Cardiac septum (tissue), 1 donor: ENCODE data around the gene FTO. TPM values are rescaled to one million over a fixed set of nuclear protein-coding genes. Genes with fewer than 3 reads are reported as not detected.

ENCODE experiments used
- DNase-seq: peaks from one replicate; pipeline ENCODE4 v3.0.0-alpha.2; 2020; ENCODE audit warnings: low spot score
- intact Hi-C: fragments of 100-400 bp; cut with DNase I; formaldehyde crosslinking; loops from one replicate; pipeline ENCODE4 v1.14.0; 2022
- total RNA-seq: library from RNA; stranded (reverse); fragmentation: NEBNext Ultra II Directional; extraction: Animal tissue kit (Norgen Biotek cat#: 25700); gene quantifications from one replicate; pipeline ENCODE4 v1.2.1, GENCODE V29; 2021
- donor health status: DM: no; HTN: no; CAD: no.

Gene FTO
- total RNA-seq, 1 donor from 2014 or later, result 70.4 TPM

DNA sequence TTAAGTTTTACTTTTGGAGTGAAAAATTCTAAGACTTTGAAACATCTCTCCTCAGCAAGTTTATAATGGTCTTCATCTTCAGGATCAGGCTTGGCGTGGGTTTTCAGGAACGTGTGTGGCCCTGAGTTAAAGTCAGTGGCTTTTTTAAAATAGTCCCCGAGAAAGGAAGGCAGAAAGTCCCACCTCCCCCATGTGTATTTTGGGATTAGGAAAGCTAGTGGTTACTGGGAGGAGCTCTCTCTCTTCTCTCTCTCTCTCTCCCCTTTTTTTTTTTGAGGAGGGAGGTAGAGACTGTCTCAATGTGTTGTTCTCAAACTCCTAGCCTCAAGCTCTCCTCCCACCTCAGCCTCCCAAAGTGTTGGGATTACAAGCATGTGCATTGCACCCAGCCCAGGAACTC, 369.4 kb downstream of the FTO start:
- no peak for DNase-seq
- intact Hi-C loops, result no loop called here

DNA sequence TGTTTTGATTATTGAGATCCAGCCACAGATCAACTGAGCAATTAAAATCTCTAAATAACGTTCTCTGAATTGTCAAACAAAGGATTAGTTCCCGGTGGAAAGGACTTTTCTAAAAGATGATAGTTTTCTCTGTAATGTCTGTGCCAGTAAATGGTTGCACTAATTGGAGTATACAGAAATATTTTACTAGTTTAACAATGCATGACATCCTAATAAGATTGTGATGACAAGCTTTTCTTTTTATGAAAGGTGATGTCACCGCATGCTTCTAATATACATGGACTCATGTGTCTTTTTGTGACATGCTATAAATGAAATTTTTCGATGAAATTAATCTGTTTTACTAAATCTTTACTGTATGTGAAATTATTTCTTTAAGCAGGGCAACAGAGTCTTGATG, 371.5 kb downstream of the FTO start:
- no peak for DNase-seq
- intact Hi-C loops, result no loop called here

DNA sequence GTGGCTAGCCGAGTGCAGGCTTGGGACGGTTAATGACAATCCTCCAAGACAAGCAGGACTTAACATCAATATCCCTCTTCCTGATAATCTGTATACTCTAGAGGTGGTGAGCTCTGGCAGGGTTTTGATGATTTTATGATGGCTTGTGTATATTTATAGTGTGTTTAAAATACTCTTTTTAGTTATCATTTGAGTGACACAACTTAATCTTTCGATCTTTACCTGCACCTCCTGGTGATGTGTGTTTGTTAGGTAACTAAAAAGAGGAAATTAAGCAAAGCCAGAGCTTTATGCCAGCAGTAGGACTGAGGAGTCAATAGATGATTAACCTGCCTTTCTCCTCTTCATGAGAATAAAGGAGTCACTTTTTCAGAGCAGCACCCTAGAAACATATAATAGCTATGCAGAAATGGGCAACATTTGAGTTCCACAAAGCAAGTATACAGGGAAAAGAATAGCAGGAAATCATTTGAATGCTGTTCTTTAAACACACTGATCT, 372.1 kb downstream of the FTO start:
- intact Hi-C loops, result no loop called here
- no peak for DNase-seq

DNA sequence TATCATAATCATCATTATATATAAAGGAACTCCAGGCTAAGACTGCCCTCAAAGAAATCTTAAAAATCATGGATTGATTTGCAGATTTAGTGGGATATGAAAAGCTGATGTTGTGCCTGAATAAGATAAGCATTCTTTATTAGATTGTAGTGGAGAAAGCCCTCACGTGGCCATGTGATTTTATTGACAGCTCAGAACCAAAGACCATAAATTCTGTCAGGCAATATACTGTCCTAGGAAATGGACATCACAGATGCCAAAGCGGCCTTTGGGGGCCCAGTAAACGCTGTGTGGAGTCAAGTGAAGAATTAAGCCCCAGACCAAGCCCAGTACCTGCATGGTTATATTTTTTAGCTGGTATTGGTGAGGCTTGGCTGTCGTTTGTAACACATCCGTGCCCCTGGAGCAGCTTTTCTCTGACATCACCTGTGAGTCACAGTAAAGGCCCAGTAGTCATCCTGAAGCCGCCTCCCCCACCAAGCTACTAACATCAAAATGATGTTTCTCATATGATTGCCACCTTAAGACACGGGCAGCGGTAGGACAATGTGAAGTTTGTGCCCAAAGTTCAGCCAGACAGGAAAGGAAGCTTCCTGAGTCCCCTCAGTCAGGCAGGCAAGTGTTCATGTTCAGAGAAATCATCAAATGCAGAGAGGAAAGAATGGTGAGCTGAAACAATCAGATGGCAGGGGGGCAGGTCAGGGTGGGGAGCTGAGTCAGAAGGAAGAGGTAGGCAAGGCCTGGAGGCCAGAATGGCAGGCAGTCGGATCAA, 373.3 kb downstream of the FTO start:
- DNase-seq, result no peak
- intact Hi-C loops, result no loop called here

DNA sequence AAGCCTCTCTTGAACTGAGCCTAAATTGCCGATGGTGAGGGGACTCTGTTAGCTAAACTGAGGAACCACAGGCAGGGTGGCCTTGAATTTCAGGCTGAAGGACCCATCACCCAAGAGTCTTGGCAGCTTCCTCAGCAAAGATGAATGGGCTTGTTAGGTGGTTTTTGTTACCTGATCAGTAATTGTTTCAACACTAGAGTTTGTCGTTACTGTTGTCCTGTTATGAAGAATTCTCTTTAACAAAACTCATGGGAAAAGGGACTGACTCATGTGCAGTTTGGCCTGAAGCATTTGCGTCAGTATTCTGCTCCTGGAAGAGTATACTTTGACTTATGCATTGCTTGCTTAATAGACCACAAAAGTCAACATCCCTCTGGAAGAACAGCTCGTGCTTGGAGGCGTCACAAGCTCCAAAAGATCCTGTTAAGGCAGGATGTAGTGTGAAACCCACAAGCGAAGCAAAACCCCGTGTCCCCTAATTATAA, 376.6 kb downstream of the FTO start:
- no peak for DNase-seq

DNA sequence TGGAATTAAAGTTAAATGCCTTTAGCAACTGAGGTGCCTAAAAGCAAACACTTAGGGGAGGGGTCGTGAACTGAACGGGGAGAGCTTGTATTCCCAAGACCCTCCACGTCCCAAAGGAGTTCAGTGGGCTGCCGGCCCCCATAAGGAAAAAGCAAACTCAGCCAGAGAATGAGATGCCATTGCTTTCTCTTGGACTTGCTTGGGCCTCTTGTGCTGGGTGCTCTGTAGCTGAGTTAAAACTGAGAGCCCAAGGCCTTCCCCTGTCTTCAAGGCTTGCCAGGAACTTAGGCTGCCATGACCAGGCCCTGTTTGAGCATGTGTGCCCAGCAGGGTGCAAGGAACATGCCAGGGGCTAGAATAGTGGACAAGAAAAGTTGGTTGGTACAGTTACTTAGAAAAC, 382.8 kb downstream of the FTO start:
- intact Hi-C loops, result no loop called here
- DNase-seq, result no peak

More for the DNA sequence above, 376.6 kb downstream of the FTO start:
- intact Hi-C loops, result no loop called here

DNA sequence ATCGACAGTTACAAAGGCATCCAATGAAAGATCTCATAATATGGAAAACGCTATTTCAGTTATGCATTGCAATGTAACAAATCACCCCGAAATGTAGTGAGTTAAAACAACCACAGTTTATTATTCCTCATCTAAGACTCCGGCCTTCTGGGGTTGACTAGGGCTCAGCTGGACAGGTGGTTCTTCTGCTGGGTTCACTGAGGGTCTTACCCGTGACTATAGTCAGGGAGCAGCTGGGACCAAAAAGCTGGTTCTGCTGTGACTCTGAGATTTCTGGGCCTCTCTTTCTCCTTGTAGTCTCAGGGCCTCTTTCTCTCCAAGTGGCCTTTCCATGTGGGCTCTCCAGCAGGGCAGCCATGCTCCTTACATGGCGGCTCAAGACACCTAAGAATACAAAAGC, 386.6 kb downstream of the FTO start:
- no peak for DNase-seq
- intact Hi-C loops, result no loop called here

DNA sequence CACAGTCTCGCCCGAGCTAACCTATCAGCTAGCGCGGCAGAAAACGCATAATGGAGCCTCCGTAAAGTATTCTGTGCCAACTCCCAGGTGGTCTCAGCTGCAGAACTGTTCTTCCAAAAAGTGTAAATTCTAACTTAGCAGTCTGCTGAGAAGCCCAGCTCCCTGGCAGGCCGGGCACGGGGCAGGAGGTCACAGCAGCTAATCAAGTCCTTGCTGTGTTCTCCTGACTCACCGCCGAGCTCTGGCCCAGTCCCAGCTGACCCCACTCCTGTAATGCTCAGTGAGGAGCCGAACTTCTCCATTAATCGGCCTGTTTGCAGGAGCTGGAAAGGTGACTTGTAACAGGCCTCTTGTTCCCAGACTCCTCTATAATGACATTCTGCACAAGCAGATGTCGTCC, 389.3 kb downstream of the FTO start:
- intact Hi-C loops, result no loop called here

DNA sequence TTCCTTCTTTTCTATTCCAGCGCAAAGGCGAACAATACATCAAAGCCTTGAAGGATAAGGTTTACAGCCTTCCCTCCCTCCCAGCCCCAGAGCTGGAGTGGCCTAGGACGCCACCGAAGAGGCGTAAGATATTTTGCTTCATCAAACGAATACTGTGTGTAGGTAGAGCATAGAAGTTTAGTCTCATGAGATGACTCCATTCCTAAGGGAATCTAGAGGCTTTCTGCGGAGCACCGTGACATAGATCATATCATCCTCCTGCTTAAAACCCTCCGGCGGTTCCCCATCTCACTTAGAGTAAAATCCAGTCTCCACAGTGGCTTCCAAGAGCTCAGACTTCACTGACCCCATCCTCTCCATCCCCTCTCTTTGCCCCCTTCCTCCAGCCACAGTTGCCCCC, 390.7 kb downstream of the FTO start:
- intact Hi-C loops, result no loop called here
- no peak for DNase-seq

More for the DNA sequence above, 389.3 kb downstream of the FTO start:
- no peak for DNase-seq

DNA sequence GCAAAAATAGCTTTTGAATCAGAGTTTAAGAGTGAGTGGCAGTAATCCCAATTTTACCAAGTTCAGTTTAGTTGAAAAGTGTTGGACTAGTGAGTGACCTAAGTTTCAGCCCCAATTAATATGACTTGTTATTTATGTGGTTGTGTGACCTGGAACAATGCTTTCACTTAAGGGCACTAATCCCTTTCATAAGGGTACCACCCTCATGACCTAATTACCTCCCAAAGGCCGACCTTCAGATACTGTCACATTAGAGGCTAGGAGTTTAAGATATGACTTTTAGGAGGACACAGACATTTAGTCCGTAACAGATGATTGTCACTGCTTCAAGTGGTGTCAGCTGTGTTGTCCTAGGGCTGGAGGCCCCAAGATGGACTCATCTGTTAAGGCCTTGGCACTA, 392.7 kb downstream of the FTO start:
- intact Hi-C loops, result no loop called here
- no peak for DNase-seq

DNA sequence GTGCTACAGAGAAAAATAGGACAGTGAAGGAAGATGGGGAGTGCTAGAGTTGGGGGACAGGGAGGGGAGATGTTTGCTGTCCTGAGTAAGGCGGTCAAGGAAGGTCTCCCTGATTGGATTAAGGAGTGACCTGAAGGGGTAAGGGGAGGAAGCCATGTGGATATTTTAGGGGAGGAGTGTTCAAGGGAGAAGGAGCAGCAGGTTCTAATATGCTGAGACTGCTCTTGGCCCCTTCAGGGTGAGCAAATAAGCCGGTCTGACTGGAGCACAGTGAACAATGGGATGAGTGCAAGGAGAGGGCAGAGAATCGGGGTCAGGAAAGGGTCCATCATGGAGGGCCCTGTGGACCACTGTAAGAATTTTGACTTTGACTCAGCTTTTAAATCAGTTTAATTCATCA, 393.8 kb downstream of the FTO start:
- intact Hi-C loops, result no loop called here
- no peak for DNase-seq

DNA sequence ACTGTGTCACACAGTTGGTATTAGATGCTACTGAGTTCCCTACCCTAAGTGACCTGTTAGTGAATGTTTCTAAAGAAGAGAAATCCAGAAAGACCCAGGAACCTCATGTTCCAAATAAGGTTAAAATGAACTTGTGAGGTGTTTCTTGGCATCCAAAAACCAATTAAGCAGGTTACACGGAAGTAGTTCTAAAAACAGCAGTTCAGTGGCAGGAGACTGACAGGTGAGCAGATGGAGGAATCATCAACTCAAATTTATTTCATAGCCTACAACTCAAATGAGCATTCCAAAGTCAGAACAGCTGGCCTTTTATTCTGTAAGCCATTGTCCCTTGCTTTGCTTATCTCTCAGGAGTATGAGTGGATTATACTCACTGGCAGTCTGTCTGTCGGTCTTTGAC, 394.3 kb downstream of the FTO start:
- no peak for DNase-seq
- intact Hi-C loops, result no loop called here

DNA sequence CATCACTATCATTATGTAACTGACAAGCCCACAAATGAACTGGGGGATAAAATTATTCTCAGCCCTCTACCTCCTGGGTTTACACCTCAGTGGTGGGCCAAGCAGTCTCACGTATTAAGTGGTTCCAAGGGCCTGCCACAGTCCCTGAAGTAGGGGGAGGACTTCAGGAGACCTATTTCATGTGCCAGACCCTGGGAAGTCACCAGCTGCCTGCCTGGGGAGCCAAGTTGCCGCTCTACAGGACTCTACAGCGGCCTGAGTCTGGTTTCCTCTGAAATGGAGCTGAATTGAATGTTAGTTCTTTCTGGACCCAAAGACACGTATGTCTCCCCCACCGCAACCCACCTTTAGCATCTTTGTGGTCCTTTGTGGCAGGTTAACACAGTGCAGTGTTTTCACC, 395.7 kb downstream of the FTO start:
- intact Hi-C loops, result no loop called here

DNA sequence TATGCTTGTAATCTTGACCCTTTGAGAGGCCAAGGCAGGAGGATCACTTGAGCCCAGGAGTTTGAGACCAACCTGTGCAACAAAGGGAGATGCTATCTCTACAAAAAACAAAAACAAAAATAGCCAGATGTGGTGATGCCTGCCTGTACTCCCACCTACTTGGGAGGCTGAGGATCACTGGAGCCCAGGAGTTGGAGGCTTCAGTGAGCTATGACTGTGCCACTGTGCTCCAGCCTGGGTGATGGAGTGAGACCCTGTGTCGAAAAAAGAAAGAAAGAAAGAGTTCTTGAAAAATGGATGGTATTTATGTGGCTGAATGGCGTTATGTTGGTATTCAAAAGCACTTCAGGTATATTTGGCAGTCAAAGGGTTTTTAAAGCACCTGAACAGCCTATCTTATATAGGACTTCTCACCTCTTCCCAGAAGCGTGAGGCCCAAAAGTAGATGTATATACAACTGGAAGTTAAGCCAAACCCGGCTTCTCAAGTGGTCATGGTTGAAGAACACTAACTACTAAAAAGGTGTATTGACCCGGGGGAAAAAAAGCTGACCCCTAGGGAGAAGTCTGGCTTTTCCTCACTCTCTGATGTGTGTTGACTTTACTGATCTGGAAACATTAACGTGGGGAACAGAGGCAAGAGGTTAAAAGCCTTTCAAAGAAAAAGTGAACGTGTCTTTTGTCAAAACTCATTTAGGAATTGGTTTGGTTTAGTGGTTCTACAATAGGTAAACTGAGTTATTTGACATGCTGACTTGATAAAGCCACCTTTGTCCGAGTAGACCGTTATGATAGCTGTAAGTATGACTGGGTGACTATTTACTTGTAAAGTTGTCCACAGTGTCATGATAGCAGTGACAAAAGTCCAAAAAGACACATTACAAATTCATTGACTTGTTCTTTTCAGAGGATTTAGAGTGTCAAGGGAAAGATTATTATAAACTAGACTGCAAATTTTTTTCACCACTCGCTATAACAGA, 399.2 kb downstream of the FTO start:
- no peak for DNase-seq
- intact Hi-C loops, result no loop called here

More for the DNA sequence above, 395.7 kb downstream of the FTO start:
- DNase-seq, result no peak

DNA sequence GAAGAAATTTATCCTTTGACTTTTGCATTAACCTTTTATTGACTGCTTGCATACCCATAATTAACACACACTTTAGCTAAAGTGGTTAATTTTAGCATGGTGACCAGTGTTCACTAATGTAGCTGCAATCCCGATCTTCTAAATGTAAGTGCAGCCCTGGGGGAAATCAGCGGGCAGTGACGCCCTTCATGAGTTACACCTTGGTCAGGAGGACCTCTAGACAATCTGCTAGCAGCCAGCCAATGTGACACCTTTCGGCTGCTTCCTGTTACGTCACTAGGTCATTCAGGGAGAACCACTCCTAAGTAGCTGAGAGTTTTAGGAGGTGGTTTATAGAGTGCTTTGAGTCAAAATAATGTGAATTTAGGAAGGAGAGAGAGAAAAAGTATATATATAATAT, 402.1 kb downstream of the FTO start:
- no peak for DNase-seq
- intact Hi-C loops, result no loop called here

DNA sequence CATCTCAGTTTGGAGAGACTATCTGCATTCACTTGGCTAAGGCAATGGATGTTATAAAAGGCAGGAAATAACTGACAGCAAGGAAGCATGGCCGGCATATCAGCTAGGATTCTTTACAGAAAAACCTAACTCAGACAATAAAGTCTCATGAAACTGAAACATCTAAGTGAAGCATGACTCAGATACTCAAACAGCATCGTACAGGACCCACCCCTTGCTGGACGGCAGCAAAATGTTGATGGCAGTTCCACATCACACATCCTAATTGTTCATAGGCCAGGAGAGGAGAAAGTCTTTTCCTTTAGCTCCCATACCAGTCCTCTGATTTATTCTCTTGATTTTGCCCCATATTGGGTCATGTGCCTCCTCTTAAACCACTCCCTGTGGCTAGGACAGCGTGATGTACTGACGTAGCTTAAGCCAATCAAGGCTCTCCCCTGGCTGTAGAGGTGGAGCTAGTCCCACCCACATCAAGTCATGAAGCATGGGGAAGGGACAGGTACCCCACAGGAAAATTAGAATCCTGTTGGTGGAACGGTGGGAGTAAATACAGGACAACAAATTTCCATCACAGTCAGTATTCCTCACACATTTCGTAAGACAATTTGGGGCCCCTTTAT, 403.7 kb downstream of the FTO start:
- no peak for DNase-seq
- intact Hi-C loops, result no loop called here

DNA sequence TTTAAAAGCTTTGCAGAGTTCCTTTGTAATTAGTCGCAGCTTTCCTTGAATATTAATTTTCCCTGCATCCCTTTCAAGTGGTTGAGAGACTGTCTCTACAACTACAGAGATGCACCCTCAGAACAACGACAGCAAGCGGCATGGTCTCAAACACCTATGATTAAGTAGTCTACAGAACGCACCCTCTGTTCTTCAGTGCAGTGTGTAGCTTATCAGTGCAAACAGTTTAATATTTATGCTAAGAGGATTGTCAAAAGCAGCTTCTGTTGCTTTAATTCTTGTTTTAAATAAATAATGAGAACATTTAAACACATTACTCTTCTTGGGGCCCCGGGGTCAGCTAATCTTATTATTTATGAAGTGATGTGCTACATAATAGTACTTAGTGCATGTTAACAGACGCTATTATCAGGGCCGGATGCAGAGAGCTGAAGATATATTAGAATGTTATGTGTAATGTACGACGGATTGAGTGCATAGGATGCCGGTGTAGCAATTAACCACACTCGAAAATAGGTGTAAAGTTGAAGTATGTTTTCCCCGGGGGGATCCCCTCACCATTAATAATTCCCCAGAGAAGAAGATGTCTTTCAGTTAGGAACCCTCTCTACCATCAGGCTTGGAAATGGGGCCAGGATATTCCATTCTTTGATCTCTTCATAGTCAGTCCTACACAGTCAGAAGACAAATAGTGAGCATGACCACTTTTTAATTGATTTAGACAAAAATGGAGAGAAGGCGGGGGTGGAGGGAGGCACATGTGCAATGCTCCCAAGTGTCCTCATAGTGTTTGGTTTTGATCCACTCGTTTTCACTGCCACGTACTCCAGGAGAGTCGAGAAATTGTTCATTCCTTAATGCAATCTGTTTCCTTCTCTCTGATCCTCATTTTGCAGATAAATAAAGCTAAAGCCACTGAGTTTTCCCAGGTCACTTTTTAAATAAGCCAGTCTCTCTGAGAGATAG, 406.3 kb downstream of the FTO start:
- no peak for DNase-seq
- intact Hi-C loops, result no loop called here

DNA sequence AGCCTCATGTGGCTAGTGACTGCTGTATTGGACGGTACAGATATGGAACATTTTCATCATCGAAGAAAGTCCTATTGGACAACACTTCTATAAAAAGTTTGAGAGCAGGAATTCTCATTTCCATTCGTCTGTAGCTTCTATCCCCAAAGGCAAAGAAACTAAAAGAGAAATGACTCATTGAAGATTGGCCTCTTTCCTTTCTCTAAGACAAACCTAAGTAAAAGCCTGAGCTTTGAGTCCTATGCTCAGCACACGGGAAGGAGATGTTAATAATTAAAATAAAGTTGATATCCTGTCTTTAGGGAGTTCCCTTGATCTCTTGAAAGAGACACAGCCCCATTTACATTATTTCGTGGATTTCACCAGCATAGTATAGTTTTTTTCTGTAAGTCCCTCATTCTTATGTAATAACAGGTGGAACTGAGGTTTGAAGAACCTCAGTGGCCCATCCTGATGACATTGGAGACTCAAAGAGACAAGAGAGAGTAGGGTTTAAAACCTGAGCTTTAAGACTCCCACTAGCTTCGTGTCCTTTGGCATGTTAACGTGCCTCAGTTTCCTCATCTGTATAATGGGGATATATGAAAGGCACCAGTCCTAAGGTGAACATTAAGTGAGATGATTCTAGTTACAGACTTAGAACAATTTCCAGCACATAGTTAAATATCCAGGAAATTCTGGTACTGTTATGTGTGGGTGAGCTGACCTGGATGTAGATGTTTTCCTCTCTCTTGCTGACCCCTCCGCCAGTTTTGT, 408.7 kb downstream of the FTO start:
- intact Hi-C loops, result no loop called here

More for the DNA sequence above, 408.7 kb downstream of the FTO start:
- DNase-seq, result no peak
